GM18909 (cell line): ENCODE measurements around the gene AUTS2.

Experiments used
- ATAC-seq: cut with Tn5 transposase; IDR thresholded peaks from one replicate; pipeline ENCODE4 v1.9.1; 2021; ENCODE audit warnings: mild to moderate bottlenecking; ENCODE audit not compliant: unreplicated experiment, poor library complexity

The AUTS2 gene

GRCh38 chr7:69801729-69802682, 203.7 kb downstream of the AUTS2 start:
- no peak for ATAC-seq

- peak; percentile 94 for ATAC-seq
These were observed 205.6 kb downstream of the AUTS2 start for GRCh38 chr7:69803699-69804516.

GRCh38 chr7:69804962-69805361, 206.7 kb downstream of the AUTS2 start:
- ATAC-seq = no peak

- ATAC-seq = no peak
These were observed 210.1 kb downstream of the AUTS2 start for GRCh38 chr7:69808391-69808790.

GRCh38 chr7:69811476-69812308, 213.4 kb downstream of the AUTS2 start:
- ATAC-seq = no peak

- ATAC-seq = no peak
These were observed 214.5 kb downstream of the AUTS2 start for GRCh38 chr7:69812756-69813155.

GRCh38 chr7:69813637-69814240, 215.5 kb downstream of the AUTS2 start:
- no peak for ATAC-seq

- ATAC-seq = no peak
These were observed 216.2 kb downstream of the AUTS2 start for GRCh38 chr7:69814421-69814962.

GRCh38 chr7:69816501-69816900, 218.2 kb downstream of the AUTS2 start:
- no peak for ATAC-seq

GRCh38 chr7:69817121-69817520, 218.8 kb downstream of the AUTS2 start:
- no peak for ATAC-seq

GRCh38 chr7:69817841-69818635, 219.8 kb downstream of the AUTS2 start:
- ATAC-seq = no peak

GRCh38 chr7:69818636-69819332, 220.5 kb downstream of the AUTS2 start:
- no peak for ATAC-seq

- ATAC-seq = no peak
These were observed 221.0 kb downstream of the AUTS2 start for GRCh38 chr7:69819333-69819705.

GRCh38 chr7:69820479-69821192, 222.4 kb downstream of the AUTS2 start:
- no peak for ATAC-seq

GRCh38 chr7:69822386-69822785, 224.1 kb downstream of the AUTS2 start:
- ATAC-seq = no peak

GRCh38 chr7:69823151-69823744, 225.0 kb downstream of the AUTS2 start:
- ATAC-seq = no peak
